T-cell (primary cell): Measurements from ENCODE around the gene PRKAG2. TPM values are rescaled to one million over a fixed set of nuclear protein-coding genes. Genes with fewer than 3 reads are reported as not detected.

Experiments
- ATAC-seq, 4 experiments: fragments of 200-7000 bp in 3 of 4; fragments of 150-1000 bp in 1 of 4; cut with Tn5 transposase; replicated peaks in 1 of 4; 1 replicate in 3 of 4; 2 replicates in 1 of 4; pipeline ENCODE4 v1.10.0; 2021; ENCODE audit warnings: moderate library complexity in 3 of 4, mild to moderate bottlenecking in 2 of 4, moderate number of reproducible peaks in 1 of 4
- CTCF ChIA-PET, 2 donors: fragments of 300-600 bp; sonication (Branson Sonifier 250); formaldehyde crosslinking; loops; one replicate each; lab custom pipeline; 2022; ENCODE audit warnings: antibody characterized with exemption in 2 of 2; lab: Charles Lee
- POLR2A ChIA-PET, 2 donors: fragments of 300-600 bp; sonication (Branson Sonifier 250); formaldehyde crosslinking; loops; one replicate each; lab custom pipeline; 2022; ENCODE audit warnings: antibody characterized with exemption in 2 of 2; lab: Charles Lee
- DNase-seq, 35 experiments: peaks; one replicate each; pipeline versions ENCODE4 v3.0.0 to v3.0.0-alpha.2; 2013 to 2023
- H3K27ac ChIP-seq: one replicate; pipeline ENCODE4 v1.5.1; 2013; ENCODE audit warnings: low read length
- H3K27me3 ChIP-seq, 2 experiments: replicated peaks in 1 of 2; 1 replicate in 1 of 2; 2 replicates in 1 of 2; pipeline versions ENCODE4 v1.6.1 to v1.7.0; 2013; ENCODE audit warnings: low read length in 1 of 2, mixed read lengths in 1 of 2; ENCODE audit not compliant: control insufficient read depth in 2 of 2, insufficient read depth in 2 of 2; ENCODE audit errors: extremely low read depth in 1 of 2
- H3K36me3 ChIP-seq, 2 donors: 1 replicate in 1 of 2; 2 replicates in 1 of 2; pipeline versions ENCODE4 v1.6.1 to v1.7.0; 2013; ENCODE audit warnings: low read length in 1 of 2; ENCODE audit not compliant: control insufficient read depth in 2 of 2, insufficient read depth in 1 of 2; ENCODE audit errors: extremely low read depth in 1 of 2
- H3K4me1 ChIP-seq, 2 experiments: 1 replicate in 1 of 2; 2 replicates in 1 of 2; pipeline versions ENCODE4 v1.6.1 to v1.7.0; 2013; ENCODE audit warnings: low read length in 2 of 2, mixed read lengths in 1 of 2; ENCODE audit not compliant: insufficient read depth in 2 of 2, control insufficient read depth in 1 of 2; ENCODE audit errors: extremely low read depth in 1 of 2
- H3K4me3 ChIP-seq, 2 donors: 1 replicate in 1 of 2; 2 replicates in 1 of 2; pipeline versions ENCODE4 v1.5.1 to v1.7.0; 2013; ENCODE audit warnings: mild to moderate bottlenecking in 2 of 2, low read length in 1 of 2, moderate library complexity in 1 of 2; ENCODE audit not compliant: control insufficient read depth in 1 of 2; ENCODE audit errors: extremely low read depth in 1 of 2
- H3K9me3 ChIP-seq: 2 replicates; pipeline ENCODE4 v1.7.0; 2013
- H3K27ac Mint-ChIP-seq, 2 donors: one replicate each; pipeline ENCODE4 v1.8.0; 2020 to 2021; ENCODE audit warnings: mild to moderate bottlenecking in 2 of 2, mixed read lengths in 2 of 2
- H3K27me3 Mint-ChIP-seq, 2 donors: one replicate each; pipeline ENCODE4 v1.8.0; 2021 to 2022; ENCODE audit warnings: mixed read lengths in 2 of 2
- H3K36me3 Mint-ChIP-seq: one replicate; pipeline ENCODE4 v1.8.0; 2021; ENCODE audit warnings: mixed read lengths
- H3K4me1 Mint-ChIP-seq, 3 donors: one replicate each; pipeline ENCODE4 v1.8.0; 2020 to 2022; ENCODE audit warnings: mixed read lengths in 3 of 3, mild to moderate bottlenecking in 1 of 3
- H3K4me3 Mint-ChIP-seq, 3 donors: one replicate each; pipeline ENCODE4 v1.8.0; 2020 to 2022; ENCODE audit warnings: mild to moderate bottlenecking in 3 of 3, mixed read lengths in 3 of 3, moderate library complexity in 3 of 3
- H3K9me3 Mint-ChIP-seq, 3 donors: one replicate each; pipeline ENCODE4 v1.8.0; 2020 to 2022; ENCODE audit warnings: mixed read lengths in 3 of 3
- WGBS: methylation state at CpG from one replicate; pipeline ENCODE4 v1.1.5; 2013; ENCODE audit warnings: missing lambda C conversion rate; ENCODE audit not compliant: insufficient coverage; 5-methylcytosine and 5-hydroxymethylcytosine counted together
- total RNA-seq, 35 experiments: library from RNA in 6 of 35; stranded (reverse) in 6 of 35; fragments of 120-200 nt in 1 of 35; gene quantifications; one replicate each; pipeline versions ENCODE4 v1.2.1 to v1.2.4 and lab custom pipeline; 2013 to 2026

The PRKAG2 gene
- total RNA-seq, 5 donors from 2014 or later (not counting 1 experiment from before 2014, with no cell fraction given) = 43.0 to 59.9 (median 49.3) TPM

- Histone ChIP-seq H3K4me1 (no peaks in the 10 kb centered on the region), H3K27me3 (no peaks in the 10 kb centered on the region), H3K27ac (no peak overlapping the region), H3K4me3 (no peak overlapping the region), H3K9me3 (no peaks in the 10 kb centered on the region), H3K36me3 (peaks cover 0 to 42% of the 10 kb centered on the region in 2 donors)
- Mint-ChIP-seq H3K9me3 (no peaks in the 10 kb centered on the region), H3K4me1 (no peaks in the 10 kb centered on the region), H3K27ac (no peak overlapping the region), H3K36me3 (peaks cover 35% of the 10 kb centered on the region), H3K4me3 (no peak overlapping the region), H3K27me3 (no peaks in the 10 kb centered on the region)
- no CpG with 5 or more reads among the region's 8 CpGs for WGBS
- ChIA-PET CTCF (no interaction called here), POLR2A (no interaction called here)
- DNase-seq (no peak), ATAC-seq (no peak)
Observed at GRCh38 chr7:151566897-151567320, 310.0 kb downstream of the PRKAG2 start.

- POLR2A ChIA-PET = no interaction called here
- Mint-ChIP-seq H3K4me3 (no peak overlapping the region), H3K9me3 (no peaks in the 10 kb centered on the region), H3K36me3 (peaks cover 42% of the 10 kb centered on the region), H3K27ac (no peak overlapping the region), H3K4me1 (peaks cover 3 to 4% (median 4%) of the 10 kb centered on the region in 3 donors), H3K27me3 (no peaks in the 10 kb centered on the region)
- 100% methylated on average over 1 of the region's 9 CpGs for WGBS
- no peaks in the 10 kb centered on the region for H3K9me3 ChIP-seq
- ATAC-seq = no peak
- H3K4me3 ChIP-seq = no peak overlapping the region
- DNase-seq = no peak
- no peak overlapping the region for H3K27ac ChIP-seq
- CTCF ChIA-PET = no interaction called here
- no peaks in the 10 kb centered on the region for H3K27me3 ChIP-seq
- peaks cover 0 to 40% of the 10 kb centered on the region in 2 donors for H3K36me3 ChIP-seq
- H3K4me1 ChIP-seq = peaks cover 0 to 1% of the 10 kb centered on the region in 2 experiments
Observed at GRCh38 chr7:151565541-151565940, 311.4 kb downstream of the PRKAG2 start.

DNA sequence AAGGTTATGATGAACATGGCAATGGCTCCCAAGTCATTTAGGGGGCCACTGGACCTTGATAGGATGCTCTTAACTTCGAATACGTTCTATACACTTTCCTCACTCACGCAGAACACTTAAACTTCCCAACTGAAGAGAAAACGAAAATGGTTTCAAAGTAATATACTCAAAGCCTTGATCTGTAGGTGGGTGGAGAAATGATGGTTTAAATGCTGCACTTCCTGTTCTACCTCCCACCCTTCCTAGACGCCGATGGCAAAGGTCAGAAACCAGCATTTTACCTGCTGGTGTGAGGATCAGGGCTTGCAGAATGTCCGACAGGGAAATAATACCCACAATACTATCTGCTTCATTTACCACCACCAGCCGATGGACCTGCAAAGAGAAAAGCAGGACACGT lies 316.7 kb downstream of the PRKAG2 start:
- Mint-ChIP-seq H3K27ac (peak overlapping the region; percentile 64 to 68), H3K4me3 (peak overlapping the region in 2 of 3 donors; percentile 10 to 51), H3K27me3 (no peaks in the 10 kb centered on the region), H3K9me3 (no peaks in the 10 kb centered on the region), H3K4me1 (peaks cover 10 to 15% (median 15%) of the 10 kb centered on the region in 3 donors), H3K36me3 (peaks cover 62% of the 10 kb centered on the region)
- Histone ChIP-seq H3K9me3 (no peaks in the 10 kb centered on the region), H3K27me3 (no peaks in the 10 kb centered on the region), H3K27ac (peak overlapping the region; percentile 50), H3K4me1 (peaks cover 0 to 5% of the 10 kb centered on the region in 2 experiments), H3K4me3 (no peak overlapping the region), H3K36me3 (peaks cover 0 to 57% of the 10 kb centered on the region in 2 donors)
- ChIA-PET POLR2A (no interaction called here), CTCF (no interaction called here)
- WGBS = no CpG with 5 or more reads among the region's 9 CpGs
- ATAC-seq (peak in 2 of 4 experiments; percentile 38 to 51), DNase-seq (peak in 1 of 35 experiments; percentile 9)

GRCh38 chr7:151559557-151560183 lies 317.2 kb downstream of the PRKAG2 start:
- DNase-seq = no peak
- ChIA-PET CTCF (no interaction called here), POLR2A (no interaction called here)
- H3K9me3 ChIP-seq = no peaks in the 10 kb centered on the region
- 67% methylated on average over 2 of the region's 5 CpGs for WGBS
- H3K4me3 ChIP-seq = no peak overlapping the region
- Mint-ChIP-seq H3K9me3 (no peaks in the 10 kb centered on the region), H3K4me3 (peak overlapping the region in 1 of 3 donors; percentile 51), H3K27ac (peak overlapping the region; percentile 64 to 68), H3K36me3 (peaks cover 62% of the 10 kb centered on the region), H3K4me1 (peaks cover 10 to 15% (median 15%) of the 10 kb centered on the region in 3 donors), H3K27me3 (no peaks in the 10 kb centered on the region)
- no peak for ATAC-seq
- no peaks in the 10 kb centered on the region for H3K27me3 ChIP-seq
- peaks cover 0 to 5% of the 10 kb centered on the region in 2 experiments for H3K4me1 ChIP-seq
- peaks cover 0 to 54% of the 10 kb centered on the region in 2 donors for H3K36me3 ChIP-seq
- peak overlapping the region; percentile 50 for H3K27ac ChIP-seq

- H3K36me3 Mint-ChIP-seq = peaks cover 53% of the 10 kb centered on the region
- no peaks in the 10 kb centered on the region for H3K27me3 Mint-ChIP-seq
- H3K27ac Mint-ChIP-seq = no peak overlapping the region
Observed at GRCh38 chr7:151558575-151558974, 318.3 kb downstream of the PRKAG2 start.

DNA sequence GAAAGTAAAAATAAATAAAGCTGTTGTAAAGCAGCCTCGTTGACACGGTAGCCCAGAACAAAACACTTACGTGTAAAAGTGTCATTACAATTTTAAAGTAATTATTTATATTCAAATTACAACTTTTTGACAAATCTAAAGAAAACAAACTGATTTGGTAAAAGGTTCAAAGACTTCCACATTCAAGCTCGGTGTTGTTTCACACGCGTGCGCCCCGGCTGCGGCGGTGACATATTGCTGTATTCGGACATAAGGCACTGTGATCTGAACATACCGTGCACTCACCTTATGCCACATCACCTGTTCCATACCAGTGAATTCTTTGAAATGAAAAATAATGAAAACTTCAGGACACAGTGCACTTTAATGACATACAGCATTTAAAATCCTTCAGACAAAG lies 320.3 kb downstream of the PRKAG2 start:
- POLR2A ChIA-PET = interaction anchor here in 1 of 2 donors (0.6 kb wide), 1 partner anchor 201 kb away, joined by 4 read pairs; no protein-coding TSS in a partner anchor
- peaks cover 43% of the 10 kb centered on the region for H3K36me3 Mint-ChIP-seq
- peaks cover 0 to 41% of the 10 kb centered on the region in 2 donors for H3K36me3 ChIP-seq

More at GRCh38 chr7:151558575-151558974, 318.3 kb downstream of the PRKAG2 start:
- H3K4me3 ChIP-seq = no peak overlapping the region
- H3K27ac ChIP-seq = no peak overlapping the region
- 93% methylated on average over 5 of the region's 6 CpGs for WGBS
- H3K9me3 Mint-ChIP-seq = no peaks in the 10 kb centered on the region
- no peak for ATAC-seq
- H3K4me1 ChIP-seq = peaks cover 0 to 5% of the 10 kb centered on the region in 2 experiments
- H3K4me3 Mint-ChIP-seq = no peak overlapping the region
- DNase-seq = no peak
- ChIA-PET POLR2A (interaction anchor here in 1 of 2 donors (0.6 kb wide), 1 partner anchor 1129 kb away, joined by 3 read pairs; no protein-coding TSS in a partner anchor), CTCF (no interaction called here)
- H3K36me3 ChIP-seq = peaks cover 0 to 43% of the 10 kb centered on the region in 2 donors
- no peaks in the 10 kb centered on the region for H3K9me3 ChIP-seq
- peaks cover 0 to 2% of the 10 kb centered on the region in 2 experiments for H3K27me3 ChIP-seq
- peaks cover 10 to 15% (median 15%) of the 10 kb centered on the region in 3 donors for H3K4me1 Mint-ChIP-seq

More for the DNA sequence above, 320.3 kb downstream of the PRKAG2 start:
- 100% methylated on average over 5 of the region's 12 CpGs for WGBS
- Mint-ChIP-seq H3K9me3 (no peaks in the 10 kb centered on the region), H3K4me3 (no peak overlapping the region), H3K27ac (no peak overlapping the region), H3K27me3 (no peaks in the 10 kb centered on the region), H3K4me1 (peaks cover 10 to 15% (median 15%) of the 10 kb centered on the region in 3 donors)
- no peaks in the 10 kb centered on the region for H3K9me3 ChIP-seq
- H3K27me3 ChIP-seq = peaks cover 0 to 8% of the 10 kb centered on the region in 2 experiments
- ATAC-seq (no peak), DNase-seq (no peak)
- H3K4me1 ChIP-seq = peaks cover 0 to 5% of the 10 kb centered on the region in 2 experiments
- CTCF ChIA-PET = interaction anchor here in 1 of 2 donors (0.5 kb wide), 1 partner anchor 37 kb away, joined by 6 read pairs; the partner anchor contains the start of gene RHEB
- no peak overlapping the region for H3K4me3 ChIP-seq
- no peak overlapping the region for H3K27ac ChIP-seq
